Lower leg skin (tissue), 3 donors: ENCODE measurements around the gene PLA2G7.

ENCODE experiments used
- POLR2A ChIP-seq, 2 donors: fragments of 450-650 bp; IDR thresholded peaks; one replicate each; pipeline ENCODE4 v1.6.1; 2016 to 2017; ENCODE audit warnings: antibody characterized with exemption in 2 of 2, mild to moderate bottlenecking in 1 of 2, moderate library complexity in 1 of 2
- TF ChIP-seq, protein P1 (sequence below), 3 donors: fragments of 450-650 bp; IDR thresholded peaks; one replicate each; pipeline ENCODE4 v1.5.1; 2016; ENCODE audit warnings: antibody characterized with exemption in 3 of 3, mild to moderate bottlenecking in 3 of 3, moderate library complexity in 2 of 3

- TF ChIP-seq, protein P1, sequence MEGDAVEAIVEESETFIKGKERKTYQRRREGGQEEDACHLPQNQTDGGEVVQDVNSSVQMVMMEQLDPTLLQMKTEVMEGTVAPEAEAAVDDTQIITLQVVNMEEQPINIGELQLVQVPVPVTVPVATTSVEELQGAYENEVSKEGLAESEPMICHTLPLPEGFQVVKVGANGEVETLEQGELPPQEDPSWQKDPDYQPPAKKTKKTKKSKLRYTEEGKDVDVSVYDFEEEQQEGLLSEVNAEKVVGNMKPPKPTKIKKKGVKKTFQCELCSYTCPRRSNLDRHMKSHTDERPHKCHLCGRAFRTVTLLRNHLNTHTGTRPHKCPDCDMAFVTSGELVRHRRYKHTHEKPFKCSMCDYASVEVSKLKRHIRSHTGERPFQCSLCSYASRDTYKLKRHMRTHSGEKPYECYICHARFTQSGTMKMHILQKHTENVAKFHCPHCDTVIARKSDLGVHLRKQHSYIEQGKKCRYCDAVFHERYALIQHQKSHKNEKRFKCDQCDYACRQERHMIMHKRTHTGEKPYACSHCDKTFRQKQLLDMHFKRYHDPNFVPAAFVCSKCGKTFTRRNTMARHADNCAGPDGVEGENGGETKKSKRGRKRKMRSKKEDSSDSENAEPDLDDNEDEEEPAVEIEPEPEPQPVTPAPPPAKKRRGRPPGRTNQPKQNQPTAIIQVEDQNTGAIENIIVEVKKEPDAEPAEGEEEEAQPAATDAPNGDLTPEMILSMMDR (IDR thresholded peaks at IDR 0.05) = no peak
- TF ChIP-seq POLR2A (IDR thresholded peaks at IDR 0.05) = no peak
These were observed 1.7 kb upstream of the PLA2G7 start for GRCh38 chr6:46736906-46737305.
